Right lobe of liver (tissue), 6 donors: ENCODE results near the gene CERK. TPM values are rescaled to one million over a fixed set of nuclear protein-coding genes. Genes with fewer than 3 reads are reported as not detected.
A peak's percentile ranks its signal among the peaks of the same experiment; 100 is the strongest.

Source experiments
- ATAC-seq, 4 donors: fragments of 200-7000 bp; cut with Tn5 transposase; one replicate each; pipeline ENCODE4 v1.9.1; 2020; ENCODE audit warnings: mild to moderate bottlenecking in 4 of 4, moderate library complexity in 4 of 4
- DNase-seq, 3 donors: peaks; one replicate each; pipeline ENCODE4 v3.0.0-alpha.2; 2020
- H3K27ac ChIP-seq, 3 donors: fragments of 200-600 bp; one replicate each; pipeline ENCODE4 v1.8.0; 2022
- H3K27me3 ChIP-seq, 2 donors: fragments of 200-600 bp; one replicate each; pipeline ENCODE4 v1.8.0; 2022
- H3K36me3 ChIP-seq, 4 donors: fragments of 200-600 bp; sonication (generic) in 1 of 4; one replicate each; pipeline versions ENCODE4 v1.5.1 to v1.8.0; 2017 to 2022; ENCODE audit warnings: control low read depth in 1 of 4
- H3K4me1 ChIP-seq, 4 donors: fragments of 200-600 bp; sonication (generic) in 1 of 4; one replicate each; pipeline versions ENCODE4 v1.5.1 to v1.8.0; 2017 to 2022; ENCODE audit warnings: control low read depth in 1 of 4
- H3K4me3 ChIP-seq, 3 donors: fragments of 200-600 bp; one replicate each; pipeline ENCODE4 v1.8.0; 2022
- H3K9me3 ChIP-seq, 4 donors: fragments of 200-600 bp; sonication (generic) in 1 of 4; one replicate each; pipeline versions ENCODE4 v1.5.1 to v1.8.0; 2017 to 2022; ENCODE audit warnings: control low read depth in 1 of 4
- CTCF ChIP-seq, 4 donors: fragments of 200-600 bp in 3 of 4; fragments of 450-650 bp in 1 of 4; IDR thresholded peaks; one replicate each; pipeline versions ENCODE4 v1.5.1 to v1.8.0; 2016 to 2022; ENCODE audit warnings: antibody characterized with exemption in 4 of 4, mild to moderate bottlenecking in 2 of 4
- POLR2A ChIP-seq: fragments of 450-650 bp; IDR thresholded peaks from one replicate; pipeline ENCODE4 v1.6.1; 2017; ENCODE audit warnings: antibody characterized with exemption, mild to moderate bottlenecking
- WGBS: methylation state at CpG from one replicate; pipeline ENCODE4 v1.1.6; 2018; ENCODE audit warnings: low coverage, low lambda C conversion rate; ENCODE audit not compliant: insufficient coverage; ENCODE audit errors: missing lambda C conversion rate; 5-methylcytosine and 5-hydroxymethylcytosine counted together
- intact Hi-C, 2 donors: fragments of 100-400 bp; cut with DNase I; formaldehyde crosslinking; loops; one replicate each; pipeline versions ENCODE4 v1.11.2 to v1.14.1; 2022
- total RNA-seq, 6 experiments: library from RNA; depleted of rRNA in 2 of 6; stranded (reverse); fragments of >200 nt in 2 of 6; fragmentation: NEBNext Ultra II Directional in 3 of 6; extraction: Animal tissue kit (Norgen Biotek cat#: 25700) in 3 of 6; gene quantifications; one replicate each; pipeline versions ENCODE4 v1.1.0 to v1.2.4, GENCODE V29; 2016 to 2023
- donor health status: DM: no; HTN: yes; CAD: no.
- donor health status: DM: no; HTN: no; CAD: no.
- donor health status: DM: no; HTN: no; CAD: no.
- donor health status: DM: no; HTN: yes; CAD: no.
- donor health status: DM: no; HTN: yes; CAD: no.

The CERK gene
- total RNA-seq, 6 experiments from 2014 or later = 9.6 to 27.5 (median 18.5) TPM

GRCh38 chr22:46730568-46731245 lies 7.3 kb downstream of the CERK start:
- ATAC-seq (no peak), DNase-seq (no peak)
- 48% methylated on average over 5 of the region's 9 CpGs for WGBS
- intact Hi-C loops = no loop called here
- H3K4me3 ChIP-seq = peak overlapping the region in 1 of 3 donors; percentile 10
- peaks cover 0 to 2% (median 0%) of the 10 kb centered on the region in 4 donors for H3K36me3 ChIP-seq
- peaks cover 0 to 94% (median 44%) of the 10 kb centered on the region in 4 donors for H3K4me1 ChIP-seq
- no peaks in the 10 kb centered on the region for H3K27me3 ChIP-seq
- no peaks in the 10 kb centered on the region for H3K9me3 ChIP-seq
- H3K27ac ChIP-seq = peak overlapping the region; percentile 57 to 74 (median 69)
- TF ChIP-seq POLR2A (no peak), CTCF (IDR thresholded peaks at IDR 0.05) (no peak)

GRCh38 chr22:46728470-46728869 lies 9.6 kb downstream of the CERK start:
- TF ChIP-seq POLR2A = no peak
- TF ChIP-seq CTCF (IDR thresholded peaks at IDR 0.05) = no peak
- H3K27me3 ChIP-seq = no peaks in the 10 kb centered on the region
- no peaks in the 10 kb centered on the region for H3K9me3 ChIP-seq
- peaks cover 0 to under 1% (median 0%) of the 10 kb centered on the region in 4 donors for H3K36me3 ChIP-seq
- WGBS = 28% methylated on average over 9 of the region's 11 CpGs
- DNase-seq = no peak
- intact Hi-C loops = no loop called here
- peak overlapping the region in 1 of 3 donors; percentile 47 for H3K27ac ChIP-seq
- H3K4me3 ChIP-seq = no peak overlapping the region
- ATAC-seq = no peak
- peaks cover 0 to 77% (median 31%) of the 10 kb centered on the region in 4 donors for H3K4me1 ChIP-seq

DNA sequence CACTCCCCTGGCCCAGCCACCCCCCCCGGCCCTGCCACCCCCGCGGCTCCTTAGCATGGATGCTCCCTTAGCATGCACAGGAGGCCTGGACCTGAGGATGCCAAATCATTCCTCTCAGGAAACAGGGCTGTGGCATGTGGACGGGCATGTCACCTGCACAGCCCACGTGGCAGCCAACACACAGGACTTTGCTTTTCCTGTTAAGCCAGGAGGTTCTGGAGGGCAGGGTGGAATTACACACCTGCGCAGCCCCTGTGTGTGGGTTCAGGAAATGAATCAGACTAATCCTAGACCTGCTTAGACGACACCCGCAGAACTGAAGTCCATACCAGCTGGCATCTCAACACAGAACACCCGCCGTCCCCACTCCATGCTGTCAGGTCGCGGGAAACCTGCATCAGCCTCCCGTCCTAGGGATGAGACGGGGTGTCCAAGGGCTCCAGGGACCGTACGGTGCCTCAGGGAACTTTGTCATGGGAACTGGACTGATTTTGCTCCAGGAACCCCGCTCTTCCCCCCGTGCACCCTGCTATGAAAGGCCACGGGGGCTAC lies 10.2 kb downstream of the CERK start:
- no peaks in the 10 kb centered on the region for H3K27me3 ChIP-seq
- H3K4me3 ChIP-seq = no peak overlapping the region
- peak overlapping the region in 1 of 3 donors; percentile 47 for H3K27ac ChIP-seq
- H3K36me3 ChIP-seq = no peaks in the 10 kb centered on the region
- H3K4me1 ChIP-seq = peaks cover 0 to 72% (median 29%) of the 10 kb centered on the region in 4 donors
- WGBS = 31% methylated on average over 3 of the region's 19 CpGs
- ATAC-seq (peak in 1 of 4 donors; percentile 4), DNase-seq (peak in 1 of 3 donors; percentile 47)
- TF ChIP-seq POLR2A = peak; percentile 52
- no peak for TF ChIP-seq CTCF (IDR thresholded peaks at IDR 0.05)
- no peaks in the 10 kb centered on the region for H3K9me3 ChIP-seq
- intact Hi-C loops = no loop called here

- intact Hi-C loops = no loop called here
- TF ChIP-seq CTCF (IDR thresholded peaks at IDR 0.05) (no peak), POLR2A (no peak)
Observed at GRCh38 chr22:46726986-46727317, 11.1 kb downstream of the CERK start.

More at GRCh38 chr22:46726986-46727317, 11.1 kb downstream of the CERK start:
- Histone ChIP-seq H3K36me3 (no peaks in the 10 kb centered on the region), H3K27me3 (no peaks in the 10 kb centered on the region), H3K27ac (no peak overlapping the region), H3K4me1 (peaks cover 0 to 63% (median 24%) of the 10 kb centered on the region in 4 donors), H3K4me3 (no peak overlapping the region), H3K9me3 (no peaks in the 10 kb centered on the region)
- DNase-seq (no peak), ATAC-seq (no peak)
- 64% methylated on average over 3 of the region's 3 CpGs for WGBS
